H9 (cell line): Measurements from ENCODE around the gene USP22. TPM values are rescaled to one million over a fixed set of nuclear protein-coding genes. Genes with fewer than 3 reads are reported as not detected.

Source experiments
- DNase-seq: peaks from one replicate; pipeline ENCODE4 v3.0.0-alpha.2; 2017
- H2AFZ ChIP-seq: one replicate; pipeline ENCODE4 v1.6.1; 2013; ENCODE audit warnings: mild to moderate bottlenecking, low read length, control low read depth, moderate library complexity
- H2AK5ac ChIP-seq: 2 replicates; pipeline ENCODE4 v1.6.1; 2013; ENCODE audit warnings: low read length, control low read depth, mixed read lengths; ENCODE audit not compliant: insufficient read length
- H2BK120ac ChIP-seq: one replicate; pipeline ENCODE4 v1.6.1; 2013; ENCODE audit warnings: low read depth, mild to moderate bottlenecking, low read length, control low read depth, inconsistent platforms; ENCODE audit not compliant: poor library complexity, severe bottlenecking
- H2BK12ac ChIP-seq: 2 replicates; pipeline ENCODE4 v1.6.1; 2013; ENCODE audit warnings: low read length, control low read depth, mixed read lengths, low read depth; ENCODE audit not compliant: insufficient read length
- H2BK15ac ChIP-seq: 2 replicates; pipeline ENCODE4 v1.6.1; 2013; ENCODE audit warnings: low read depth, low read length, control low read depth
- H2BK20ac ChIP-seq: one replicate; pipeline ENCODE4 v1.6.1; 2013; ENCODE audit warnings: low read depth, mild to moderate bottlenecking, low read length, control low read depth, inconsistent platforms; ENCODE audit not compliant: poor library complexity, severe bottlenecking
- H2BK5ac ChIP-seq: 2 replicates; pipeline ENCODE4 v1.6.1; 2013; ENCODE audit warnings: low read length, control low read depth, mixed read lengths; ENCODE audit not compliant: insufficient read length
- H3K14ac ChIP-seq: 2 replicates; pipeline ENCODE4 v1.6.1; 2013; ENCODE audit warnings: low read length, control low read depth; ENCODE audit not compliant: insufficient read depth
- H3K18ac ChIP-seq: 2 replicates; pipeline ENCODE4 v1.6.1; 2013; ENCODE audit warnings: low read depth, mild to moderate bottlenecking, mixed read lengths, low read length, control low read depth; ENCODE audit not compliant: insufficient read length
- H3K23ac ChIP-seq: 2 replicates; pipeline ENCODE4 v1.6.1; 2013; ENCODE audit warnings: low read length, control low read depth, mixed read lengths, low read depth; ENCODE audit not compliant: insufficient read length
- H3K23me2 ChIP-seq: 2 replicates; pipeline ENCODE4 v1.6.1; 2013; ENCODE audit warnings: low read depth, mild to moderate bottlenecking, mixed read lengths, low read length, control low read depth; ENCODE audit not compliant: insufficient read length, poor library complexity, severe bottlenecking
- H3K27ac ChIP-seq: 2 replicates; pipeline ENCODE4 v1.5.1; 2013; ENCODE audit warnings: low read length, control low read depth, mixed read lengths, low read depth; ENCODE audit not compliant: insufficient read length
- H3K27me3 ChIP-seq: 2 replicates; pipeline ENCODE4 v1.6.1; 2013; ENCODE audit warnings: low read length, control low read depth, inconsistent platforms; ENCODE audit not compliant: insufficient read depth
- H3K4ac ChIP-seq: 2 replicates; pipeline ENCODE4 v1.6.1; 2013; ENCODE audit warnings: low read depth, mild to moderate bottlenecking, control low read depth, inconsistent platforms, low read length, moderate library complexity
- H3K4me1 ChIP-seq: 2 replicates; pipeline ENCODE4 v1.6.1; 2013; ENCODE audit warnings: low read length, control low read depth, inconsistent platforms; ENCODE audit not compliant: insufficient read depth
- H3K4me2 ChIP-seq: 2 replicates; pipeline ENCODE4 v1.6.1; 2013; ENCODE audit warnings: low read length, control low read depth, mixed read lengths; ENCODE audit not compliant: insufficient read length, insufficient read depth
- H3K56ac ChIP-seq: 2 replicates; pipeline ENCODE4 v1.6.1; 2013; ENCODE audit warnings: low read depth, mild to moderate bottlenecking, mixed read lengths, low read length, control low read depth; ENCODE audit not compliant: insufficient read length
- H3K79me1 ChIP-seq: 2 replicates; pipeline ENCODE4 v1.6.1; 2013; ENCODE audit warnings: low read depth, mild to moderate bottlenecking, moderate library complexity, low read length, control low read depth, inconsistent platforms; ENCODE audit not compliant: insufficient read depth, poor library complexity, severe bottlenecking
- H3K79me2 ChIP-seq: 2 replicates; pipeline ENCODE4 v1.6.1; 2013; ENCODE audit warnings: low read length, control low read depth, inconsistent platforms; ENCODE audit not compliant: insufficient read depth
- H3K9ac ChIP-seq: 2 replicates; pipeline ENCODE4 v1.6.1; 2013; ENCODE audit warnings: low read length, control low read depth, mixed read lengths; ENCODE audit not compliant: insufficient read length; ENCODE audit errors: extremely low read depth
- H3K9me3 ChIP-seq: one replicate; pipeline ENCODE4 v1.6.1; 2013; ENCODE audit warnings: low read depth, low read length, inconsistent platforms; ENCODE audit not compliant: control insufficient read depth
- H3T11ph ChIP-seq: one replicate; pipeline ENCODE4 v1.6.1; 2013; ENCODE audit warnings: mild to moderate bottlenecking, low read length, control low read depth, inconsistent platforms
- H4K20me1 ChIP-seq: one replicate; pipeline ENCODE4 v1.6.1; 2013; ENCODE audit not compliant: control insufficient read depth, insufficient read length, insufficient read depth
- H4K5ac ChIP-seq: 2 replicates; pipeline ENCODE4 v1.6.1; 2013; ENCODE audit warnings: low read depth, mild to moderate bottlenecking, mixed read lengths, low read length, control low read depth; ENCODE audit not compliant: insufficient read length
- H4K8ac ChIP-seq: replicated peaks from 2 replicates; pipeline ENCODE4 v1.6.1; 2013; ENCODE audit warnings: low read length, control low read depth, mixed read lengths, low read depth; ENCODE audit not compliant: insufficient read length
- H4K91ac ChIP-seq: 2 replicates; pipeline ENCODE4 v1.6.1; 2013; ENCODE audit warnings: low read depth, mild to moderate bottlenecking, moderate library complexity, mixed read lengths, low read length, control low read depth; ENCODE audit not compliant: insufficient read length
- H3K27ac Mint-ChIP-seq, 3 experiments: 2 replicates in 2 of 3; 3 replicates in 1 of 3; pipeline ENCODE4 v1.8.0; 2020 to 2021; ENCODE audit warnings: mixed read lengths in 3 of 3, mild to moderate bottlenecking in 1 of 3, moderate library complexity in 1 of 3
- H3K27me3 Mint-ChIP-seq: 2 replicates; pipeline ENCODE4 v1.8.0; 2021; ENCODE audit warnings: low read depth, mild to moderate bottlenecking, moderate library complexity, mixed read lengths
- H3K36me3 Mint-ChIP-seq, 3 experiments: 2 replicates in 2 of 3; 3 replicates in 1 of 3; pipeline ENCODE4 v1.8.0; 2020 to 2021; ENCODE audit warnings: low read depth in 3 of 3, mixed read lengths in 3 of 3; ENCODE audit not compliant: insufficient read depth in 1 of 3
- H3K4me1 Mint-ChIP-seq, 2 experiments: 2 replicates each; pipeline ENCODE4 v1.8.0; 2020; ENCODE audit warnings: mixed read lengths in 2 of 2
- H3K4me3 Mint-ChIP-seq, 2 experiments: 2 replicates in 1 of 2; 3 replicates in 1 of 2; pipeline ENCODE4 v1.8.0; 2020 to 2021; ENCODE audit warnings: mild to moderate bottlenecking in 2 of 2, mixed read lengths in 2 of 2, moderate library complexity in 1 of 2
- H3K9me3 Mint-ChIP-seq, 2 experiments: 2 replicates in 1 of 2; 3 replicates in 1 of 2; pipeline ENCODE4 v1.8.0; 2020; ENCODE audit warnings: mild to moderate bottlenecking in 2 of 2, mixed read lengths in 2 of 2, moderate library complexity in 1 of 2
- WGBS: extraction: QIAGEN DNeasy Blood & Tissue Kit; methylation state at CpG from one replicate; pipeline ENCODE4 v1.1.7; 2013; ENCODE audit warnings: missing lambda C conversion rate, low lambda C conversion rate, mixed read lengths; ENCODE audit not compliant: insufficient read length; ENCODE audit errors: extremely low coverage; 5-methylcytosine and 5-hydroxymethylcytosine counted together
- total RNA-seq: library from RNA; stranded (reverse); gene quantifications from 2 replicates; pipeline ENCODE4 v1.2.1, GENCODE V29; 2021
- TF ChIP-seq, protein P1 (sequence below): fragments of 200-600 bp; sonication (generic); conservative IDR thresholded peaks from 3 replicates; pipeline ENCODE4 v1.8.0; 2021; ENCODE audit warnings: antibody characterized with exemption, mild to moderate bottlenecking

Gene USP22
- total RNA-seq, 1 experiment from 2014 or later, result 345 TPM

- Mint-ChIP-seq H3K36me3 (peaks cover 4 to 16% (median 6%) of the 10 kb centered on the region in 3 experiments; a peak in 6 of 7 replicates), H3K4me1 (peaks cover 14 to 30% of the 10 kb centered on the region in 2 experiments), H3K9me3 (peaks cover 0 to 2% of the 10 kb centered on the region in 2 experiments; a peak in 1 of 5 replicates), H3K27ac (peak overlapping the region; percentile 70 to 99 (median 92)), H3K27me3 (no peaks in the 10 kb centered on the region), H3K4me3 (peak overlapping the region; percentile 64 to 80)
- peak overlapping the region; percentile 99 for H3K14ac ChIP-seq
- TF ChIP-seq, protein P1, sequence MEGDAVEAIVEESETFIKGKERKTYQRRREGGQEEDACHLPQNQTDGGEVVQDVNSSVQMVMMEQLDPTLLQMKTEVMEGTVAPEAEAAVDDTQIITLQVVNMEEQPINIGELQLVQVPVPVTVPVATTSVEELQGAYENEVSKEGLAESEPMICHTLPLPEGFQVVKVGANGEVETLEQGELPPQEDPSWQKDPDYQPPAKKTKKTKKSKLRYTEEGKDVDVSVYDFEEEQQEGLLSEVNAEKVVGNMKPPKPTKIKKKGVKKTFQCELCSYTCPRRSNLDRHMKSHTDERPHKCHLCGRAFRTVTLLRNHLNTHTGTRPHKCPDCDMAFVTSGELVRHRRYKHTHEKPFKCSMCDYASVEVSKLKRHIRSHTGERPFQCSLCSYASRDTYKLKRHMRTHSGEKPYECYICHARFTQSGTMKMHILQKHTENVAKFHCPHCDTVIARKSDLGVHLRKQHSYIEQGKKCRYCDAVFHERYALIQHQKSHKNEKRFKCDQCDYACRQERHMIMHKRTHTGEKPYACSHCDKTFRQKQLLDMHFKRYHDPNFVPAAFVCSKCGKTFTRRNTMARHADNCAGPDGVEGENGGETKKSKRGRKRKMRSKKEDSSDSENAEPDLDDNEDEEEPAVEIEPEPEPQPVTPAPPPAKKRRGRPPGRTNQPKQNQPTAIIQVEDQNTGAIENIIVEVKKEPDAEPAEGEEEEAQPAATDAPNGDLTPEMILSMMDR, result peak; percentile 86
- peak; percentile 49 for DNase-seq
- peak overlapping the region; percentile 73 for H3K9ac ChIP-seq
- H2BK20ac ChIP-seq, result no peak overlapping the region
- H3K4ac ChIP-seq, result no peak overlapping the region; the same call in 1 of the 2 replicates
- H3K18ac ChIP-seq, result peak overlapping the region; percentile 98
- H3T11ph ChIP-seq, result no peak overlapping the region
- peaks cover 34% of the 10 kb centered on the region for H3K79me2 ChIP-seq
- H4K20me1 ChIP-seq, result no peaks in the 10 kb centered on the region
- peak overlapping the region; percentile 50 for H3K27ac ChIP-seq
- no peaks in the 10 kb centered on the region for H3K9me3 ChIP-seq
- no peak overlapping the region for H2AK5ac ChIP-seq
- no peak overlapping the region for H3K56ac ChIP-seq
- H3K27me3 ChIP-seq, result no peaks in the 10 kb centered on the region
- H4K91ac ChIP-seq, result no peak overlapping the region
- peaks cover 2% of the 10 kb centered on the region; the same call in 1 of the 2 replicates for H3K4me1 ChIP-seq
- no peak overlapping the region for H4K8ac ChIP-seq
- H2AFZ ChIP-seq, result no peak overlapping the region
- no peak overlapping the region for H2BK120ac ChIP-seq
- no peak overlapping the region for H2BK5ac ChIP-seq
- H2BK15ac ChIP-seq, result no peak overlapping the region
- H3K23me2 ChIP-seq, result peaks cover 8% of the 10 kb centered on the region
- WGBS, result no CpG with 5 or more reads among the region's 50 CpGs
- no peak overlapping the region for H4K5ac ChIP-seq
- H2BK12ac ChIP-seq, result no peak overlapping the region
- peak overlapping the region; percentile 69 for H3K4me2 ChIP-seq
- no peaks in the 10 kb centered on the region for H3K79me1 ChIP-seq
- H3K23ac ChIP-seq, result no peak overlapping the region
Observed at GRCh38 chr17:21043296-21044232, 753 bp upstream of the USP22 start.
